Measurements from ENCODE around the gene ATCAY.
"Not testable (repeated sequence)": the region's sequence is repeated elsewhere in the genome, so short reads cannot be mapped to it uniquely, and the experiment has no call there.

The ATCAY gene

DNA sequence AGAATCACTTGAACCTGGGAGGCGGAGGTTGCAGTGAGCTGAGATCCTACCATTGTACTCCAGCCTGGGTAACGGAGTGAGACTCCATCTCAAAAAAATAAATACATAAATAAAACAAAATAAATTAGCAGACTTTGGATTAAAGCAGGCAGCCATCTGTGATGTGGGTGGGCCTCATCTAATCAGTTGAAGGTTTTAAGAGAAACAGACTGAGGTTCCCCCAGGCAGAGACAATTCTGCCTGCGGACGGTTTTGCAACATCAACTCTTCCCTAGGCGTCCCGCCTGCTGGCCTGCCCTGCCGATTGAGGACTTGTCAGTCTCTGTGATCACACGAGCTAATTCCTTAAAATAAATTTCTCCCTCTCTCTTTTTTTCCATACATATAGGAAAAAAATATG, 23.7 kb downstream of the ATCAY start:
- DNase-seq = no peak

DNA sequence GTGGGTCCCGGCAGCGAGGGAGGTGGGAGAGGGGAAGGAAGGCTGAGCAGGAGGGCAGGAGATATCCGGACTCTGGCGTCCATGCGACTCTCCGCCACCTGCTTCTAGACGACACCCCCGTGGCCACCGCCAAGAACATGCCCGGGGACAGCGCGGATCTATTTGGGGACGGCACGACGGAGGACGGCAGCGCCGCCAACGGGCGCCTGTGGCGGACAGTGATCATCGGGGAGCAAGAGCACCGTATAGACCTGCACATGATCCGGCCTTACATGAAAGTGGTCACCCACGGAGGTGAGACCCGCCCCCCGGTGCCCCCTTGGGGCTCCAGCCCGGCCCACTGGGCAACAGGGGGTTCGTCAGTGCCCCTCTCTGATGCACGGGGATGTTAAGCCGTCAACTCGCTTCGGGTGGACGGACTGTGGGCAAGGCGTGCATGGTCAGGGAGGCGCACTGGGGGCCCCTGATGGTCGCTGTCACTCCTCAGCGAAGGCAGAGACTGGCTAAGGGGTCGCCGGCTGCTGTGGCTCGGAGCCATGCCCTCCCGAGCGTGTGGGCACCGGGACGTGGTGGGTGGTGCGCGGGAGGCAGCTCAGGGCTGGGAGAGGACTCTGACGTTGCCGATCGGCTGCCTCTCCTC, 27.3 kb downstream of the ATCAY start:
- DNase-seq = no peak

DNA sequence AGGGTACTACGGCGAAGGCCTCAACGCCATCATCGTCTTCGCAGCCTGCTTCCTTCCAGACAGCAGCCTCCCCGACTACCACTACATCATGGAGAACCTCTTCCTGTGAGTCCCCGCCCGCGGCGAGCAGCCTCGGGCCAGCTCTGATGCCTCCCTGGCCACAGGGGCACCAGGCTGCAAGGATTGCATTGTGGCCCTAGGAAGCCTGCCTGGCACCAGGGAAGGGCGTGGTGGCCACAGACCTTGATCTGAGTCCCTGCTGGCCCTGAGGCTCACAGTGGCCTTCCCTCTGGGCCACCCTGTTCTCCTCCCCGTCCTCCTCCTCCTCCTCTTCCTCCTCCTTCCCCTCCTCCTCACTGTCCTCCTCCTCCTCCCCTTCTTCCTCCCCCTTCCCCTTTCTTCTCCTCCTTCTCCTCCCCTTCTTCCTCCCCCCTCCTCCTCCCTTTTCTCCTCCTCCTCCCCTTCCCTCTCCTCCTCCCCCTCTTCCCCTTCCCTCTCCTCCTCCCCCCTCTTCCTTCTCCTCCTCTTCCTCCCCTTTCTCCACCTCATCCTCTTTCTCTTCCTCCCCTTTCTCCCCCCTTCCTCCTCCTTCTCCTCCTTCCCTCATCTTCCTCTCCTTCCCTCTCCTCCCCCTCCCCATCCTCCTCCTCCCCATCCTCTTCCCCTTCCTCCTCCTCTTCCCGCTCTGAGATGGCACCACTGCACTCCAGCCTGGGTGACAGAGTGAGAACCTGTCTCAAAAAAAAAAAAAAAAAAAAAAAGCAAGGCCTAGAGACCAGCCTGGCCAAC, 28.0 kb downstream of the ATCAY start:
- no peak for DNase-seq

DNA sequence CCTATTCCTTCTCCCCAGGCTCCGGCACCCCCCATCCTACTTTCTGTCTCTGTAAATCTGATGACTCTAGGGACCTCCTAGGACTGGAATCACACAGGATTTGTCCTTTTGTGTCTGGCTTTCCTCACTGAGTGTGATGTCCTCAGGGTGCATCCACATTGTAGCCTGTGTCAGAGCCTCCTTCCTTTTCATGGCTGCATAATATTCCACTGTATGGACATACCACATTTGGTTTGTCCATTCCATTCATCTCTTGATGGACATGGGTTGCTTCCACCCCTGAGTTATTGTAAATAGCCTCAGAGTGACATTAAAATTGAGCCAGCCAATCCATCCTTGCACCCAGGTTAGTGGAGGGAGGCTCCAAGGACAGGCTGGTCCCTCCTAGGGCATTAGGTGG, 29.6 kb downstream of the ATCAY start:
- DNase-seq = no peak

DNA sequence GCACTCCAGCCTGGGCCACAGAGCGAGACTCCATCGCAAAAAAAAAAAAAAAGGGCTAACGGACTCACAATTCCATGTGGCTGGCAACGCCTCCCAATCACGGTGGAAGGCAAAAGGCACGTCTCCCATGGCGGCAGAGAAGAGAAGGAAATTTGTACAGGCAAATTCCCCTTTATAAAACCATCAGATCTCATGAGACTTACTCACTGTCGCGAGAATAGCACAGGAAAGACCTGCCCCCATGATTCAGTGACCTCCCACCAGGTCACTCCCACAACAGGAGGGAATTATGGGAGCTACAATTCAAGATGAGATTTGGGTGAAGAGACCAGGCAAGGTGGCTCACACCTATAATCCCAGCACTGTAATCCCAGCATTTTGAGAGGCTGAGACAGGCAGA, 33.7 kb downstream of the ATCAY start:
- no peak for DNase-seq

DNA sequence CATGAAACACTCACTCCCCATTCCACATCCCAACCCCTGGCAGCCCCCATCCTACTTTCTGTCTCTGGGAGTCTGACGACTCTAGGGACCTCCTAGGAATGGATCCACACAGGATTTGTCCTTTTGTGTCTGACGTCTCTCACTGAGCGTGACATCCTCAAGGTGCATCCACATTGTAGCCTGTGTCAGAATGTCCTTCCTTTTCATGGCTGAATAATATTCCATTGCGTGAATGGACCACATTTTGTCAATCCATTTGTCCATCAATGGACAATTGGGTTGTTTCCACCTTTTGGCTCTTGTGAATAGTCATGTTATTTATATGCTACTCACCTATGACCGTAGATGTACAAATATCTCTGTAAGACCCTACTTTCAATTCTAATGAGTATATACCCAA, 35.5 kb downstream of the ATCAY start:
- DNase-seq = no peak

DNA sequence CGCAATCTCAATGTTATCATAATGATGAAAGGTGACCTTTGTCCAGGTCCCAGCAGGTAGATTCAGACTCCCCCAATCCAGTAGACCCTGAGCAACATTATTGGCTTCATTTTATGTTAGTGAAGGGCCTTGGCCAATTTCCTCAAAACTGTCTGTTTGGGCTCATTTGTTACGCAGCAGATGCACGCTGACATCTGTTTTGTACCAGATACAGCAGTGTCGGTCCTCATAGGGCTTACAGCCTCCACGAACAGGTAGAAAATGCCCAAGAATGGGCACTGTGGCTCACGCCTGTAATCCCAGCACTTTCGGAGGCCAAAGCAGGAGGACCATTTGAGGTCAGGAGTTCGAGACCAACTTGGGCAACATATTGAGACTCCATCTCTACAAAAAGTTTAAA, 39.3 kb downstream of the ATCAY start:
- DNase-seq = no peak

DNA sequence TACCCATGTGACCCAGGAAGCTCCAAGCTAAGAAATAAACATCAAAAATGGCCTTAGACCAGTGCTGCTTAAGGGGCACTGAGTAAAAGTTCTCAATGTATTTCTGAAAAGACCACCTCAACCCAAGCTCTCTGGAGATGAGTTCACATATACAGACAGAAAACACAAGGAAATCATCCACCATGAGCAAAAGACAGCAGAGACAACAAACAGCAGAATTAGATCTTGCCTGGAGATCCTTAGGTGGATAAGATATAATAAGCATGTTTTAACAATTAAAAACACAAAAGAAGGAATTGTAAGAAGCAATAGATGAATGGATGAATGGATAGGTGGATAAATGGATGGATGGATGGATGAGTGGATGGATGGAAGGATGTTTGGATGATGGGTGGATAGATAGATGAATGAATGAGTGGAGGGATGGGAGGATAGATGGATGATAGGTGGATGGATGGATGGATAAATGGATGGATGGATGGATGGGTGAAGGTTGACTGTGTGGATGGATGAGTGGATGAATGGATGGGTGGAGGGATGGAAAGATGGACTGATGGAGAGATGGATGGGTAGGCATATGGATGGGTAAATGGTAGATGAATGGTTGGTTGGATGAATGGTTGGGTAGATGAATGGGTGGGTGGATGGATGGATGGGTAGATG, 42.7 kb downstream of the ATCAY start:
- DNase-seq = no peak

DNA sequence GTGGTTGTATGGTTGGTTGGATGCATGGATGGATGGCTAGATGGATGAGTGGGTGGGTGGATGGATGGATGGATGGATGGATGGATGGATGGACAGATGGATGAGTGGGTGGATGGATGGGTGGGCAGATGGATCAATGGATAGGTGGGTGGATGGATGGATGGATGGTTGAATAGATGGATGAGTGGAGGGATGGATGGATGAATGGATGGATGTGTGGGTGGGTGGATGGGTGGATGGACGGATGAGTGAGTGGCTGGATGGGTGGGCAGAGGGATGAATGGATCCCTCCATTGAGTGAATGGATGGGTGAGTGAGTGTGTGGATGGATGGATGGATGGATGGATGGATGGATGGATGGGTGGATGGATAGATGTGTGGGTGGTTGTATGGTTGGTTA, 43.4 kb downstream of the ATCAY start:
- no peak for DNase-seq

DNA sequence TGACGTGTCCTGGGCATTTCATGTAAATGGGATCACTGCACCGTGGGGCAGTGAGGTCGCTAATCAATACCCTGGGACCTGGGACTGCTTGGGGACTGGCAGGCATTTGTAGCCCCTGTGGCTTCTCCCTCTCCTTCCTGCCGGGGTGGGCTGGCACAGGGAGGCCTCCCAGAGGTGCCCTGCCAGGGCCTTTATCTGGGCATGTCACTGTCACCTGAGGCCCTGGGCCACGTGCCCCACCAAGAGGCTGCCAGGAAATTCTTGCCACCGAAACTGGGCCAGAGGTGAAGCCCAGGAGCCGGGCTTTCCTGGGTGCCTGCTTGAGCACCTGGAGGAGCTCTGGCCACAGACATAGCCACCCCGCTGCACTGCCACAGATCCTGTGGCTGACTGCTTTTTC, 50.6 kb downstream of the ATCAY start:
- DNase-seq = no peak

DNA sequence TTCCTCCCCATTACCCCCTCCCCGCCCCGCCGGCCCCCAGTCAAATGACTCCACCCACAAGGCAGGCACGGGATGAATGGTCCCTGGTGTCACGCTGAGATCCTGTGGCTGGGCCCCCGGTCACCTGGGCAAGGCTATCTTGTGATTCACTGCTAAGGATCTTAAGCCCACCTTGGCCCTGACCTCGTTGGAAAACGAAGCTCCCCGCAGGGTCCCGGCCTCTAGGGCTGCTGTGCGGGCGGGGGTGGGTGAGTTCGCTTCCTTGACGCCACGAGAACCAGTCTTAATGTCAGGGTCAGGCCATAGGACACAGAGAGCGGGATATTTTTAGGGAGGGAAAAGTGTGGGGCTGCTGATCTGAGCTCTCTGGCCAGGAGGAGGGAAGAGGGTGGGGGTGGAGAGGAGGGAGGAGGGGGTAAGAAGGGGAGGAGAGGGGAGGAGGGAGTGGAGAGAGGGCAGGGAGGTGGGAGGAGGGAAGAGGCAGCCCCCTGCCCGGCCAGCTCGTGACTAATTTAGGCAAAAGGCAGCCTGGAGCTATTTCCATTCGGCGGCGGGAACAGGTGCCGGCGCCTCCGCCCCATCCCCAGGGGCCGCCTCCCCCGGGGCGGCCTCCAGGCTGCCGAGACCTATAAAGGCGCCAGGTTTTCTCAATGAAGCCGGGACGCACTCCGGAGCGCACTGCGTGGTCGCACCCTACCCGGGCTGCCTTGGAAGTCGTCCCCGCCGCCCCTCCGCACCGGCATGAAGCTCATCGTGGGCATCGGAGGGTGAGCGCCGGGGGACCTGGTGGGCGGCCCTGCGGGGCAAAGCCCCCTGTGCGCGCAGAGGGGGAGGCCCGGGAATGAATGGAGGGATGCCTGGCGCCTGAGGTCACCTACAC, 52.7 kb downstream of the ATCAY start, which contains the start of gene NMRK2:
TSS of gene NMRK2 (plus strand) at position 139 of the 880 bp plus-strand sequence. CDS start at position 742, 603 bp downstream.
- peak; percentile 20 for DNase-seq

DNA sequence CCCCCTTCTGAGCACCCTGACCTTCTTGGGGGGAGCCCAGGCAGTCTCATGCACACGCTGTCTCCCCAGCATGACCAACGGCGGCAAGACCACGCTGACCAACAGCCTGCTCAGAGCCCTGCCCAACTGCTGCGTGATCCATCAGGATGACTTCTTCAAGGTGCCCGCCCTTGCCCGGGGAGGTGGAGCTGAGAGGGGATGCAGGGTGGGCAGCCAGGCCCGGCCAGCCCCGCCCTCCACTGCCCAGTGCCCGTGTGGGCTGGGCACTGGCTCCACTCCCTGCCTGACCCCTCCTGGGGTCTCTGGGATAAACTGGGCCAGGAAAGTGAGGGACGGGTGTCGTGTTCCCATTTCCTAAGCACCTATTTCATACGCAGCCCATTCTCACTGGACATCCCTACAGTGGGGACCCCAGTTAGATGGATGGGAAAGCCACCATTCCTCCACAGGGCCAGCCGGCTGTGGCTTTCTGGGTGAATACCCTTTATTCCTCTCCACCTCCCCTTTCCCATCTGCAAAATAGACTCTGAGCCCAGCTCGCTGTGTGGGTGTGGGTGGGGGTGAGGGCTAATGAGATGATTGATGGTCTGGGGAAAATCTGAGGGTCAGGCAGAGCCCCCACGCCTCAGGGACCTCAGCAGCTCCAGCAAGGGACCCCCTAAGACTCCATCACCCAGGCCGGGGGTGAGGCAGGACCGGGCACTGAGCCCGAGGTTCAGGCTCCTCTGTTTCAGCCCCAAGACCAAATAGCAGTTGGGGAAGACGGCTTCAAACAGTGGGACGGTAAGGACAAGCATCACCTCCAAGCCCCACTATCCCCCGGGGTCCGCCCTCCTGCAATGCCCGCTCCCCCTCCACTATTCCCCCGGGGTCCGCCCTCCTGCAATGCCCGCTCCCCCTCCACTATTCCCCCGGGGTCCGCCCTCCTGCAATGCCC, 56.3 kb downstream of the ATCAY start:
- DNase-seq = no peak

DNA sequence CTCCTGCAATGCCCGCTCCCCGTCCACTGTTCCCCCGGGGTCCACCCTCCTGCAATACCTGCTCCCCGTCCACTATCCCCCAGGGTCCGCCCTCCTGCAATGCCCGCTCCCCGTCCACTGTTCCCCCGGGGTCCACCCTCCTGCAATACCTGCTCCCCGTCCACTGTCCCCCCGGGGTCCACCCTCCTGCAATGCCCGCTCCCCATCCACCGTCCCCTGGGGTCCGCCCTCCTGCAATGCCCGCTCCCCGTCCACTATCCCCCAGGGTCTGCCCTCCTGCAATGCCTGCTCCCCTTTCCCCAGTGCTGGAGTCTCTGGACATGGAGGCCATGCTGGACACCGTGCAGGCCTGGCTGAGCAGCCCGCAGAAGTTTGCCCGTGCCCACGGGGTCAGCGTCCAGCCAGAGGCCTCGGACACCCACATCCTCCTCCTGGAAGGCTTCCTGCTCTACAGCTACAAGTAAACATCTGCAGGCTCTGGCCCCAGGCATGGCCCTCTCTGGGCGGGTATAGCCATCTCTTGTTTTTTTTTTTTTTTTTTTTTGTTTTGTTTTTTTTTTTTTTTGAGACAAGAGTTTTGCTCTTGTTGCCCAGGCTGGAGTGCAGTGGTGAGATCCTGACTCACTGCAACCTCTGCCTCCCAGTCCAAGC, 57.9 kb downstream of the ATCAY start:
- not testable (repeated sequence) for DNase-seq

DNA sequence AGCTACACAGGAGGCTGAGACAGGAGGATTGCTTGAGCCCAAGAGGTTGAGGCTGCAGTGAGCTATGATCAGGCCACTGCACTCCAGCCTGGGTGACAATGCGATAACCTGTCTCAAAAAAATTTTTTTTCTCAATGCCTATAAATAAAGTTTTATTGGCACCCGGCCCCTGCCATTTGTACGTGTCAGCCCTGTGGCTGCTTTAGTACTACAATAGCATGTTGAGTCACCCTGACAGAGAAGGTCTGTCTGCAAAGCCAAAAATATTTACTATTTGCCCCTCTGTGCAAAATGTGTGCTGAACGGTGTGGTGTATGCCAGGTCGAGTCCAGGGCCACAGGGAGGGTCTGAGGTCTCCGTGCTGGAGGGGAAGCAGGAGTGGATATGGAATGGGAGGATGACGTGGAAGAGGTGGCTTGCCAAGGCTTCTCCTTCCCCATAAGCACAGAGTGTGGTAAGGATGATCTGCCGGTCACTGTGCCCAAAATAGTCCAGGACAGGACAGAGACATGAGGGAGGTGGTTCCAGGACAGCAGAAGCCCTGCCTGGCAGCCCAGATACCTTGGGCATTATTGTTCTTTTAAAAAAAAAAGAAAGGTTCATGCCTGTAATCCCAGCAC, 62.4 kb downstream of the ATCAY start:
- DNase-seq = no peak

DNA sequence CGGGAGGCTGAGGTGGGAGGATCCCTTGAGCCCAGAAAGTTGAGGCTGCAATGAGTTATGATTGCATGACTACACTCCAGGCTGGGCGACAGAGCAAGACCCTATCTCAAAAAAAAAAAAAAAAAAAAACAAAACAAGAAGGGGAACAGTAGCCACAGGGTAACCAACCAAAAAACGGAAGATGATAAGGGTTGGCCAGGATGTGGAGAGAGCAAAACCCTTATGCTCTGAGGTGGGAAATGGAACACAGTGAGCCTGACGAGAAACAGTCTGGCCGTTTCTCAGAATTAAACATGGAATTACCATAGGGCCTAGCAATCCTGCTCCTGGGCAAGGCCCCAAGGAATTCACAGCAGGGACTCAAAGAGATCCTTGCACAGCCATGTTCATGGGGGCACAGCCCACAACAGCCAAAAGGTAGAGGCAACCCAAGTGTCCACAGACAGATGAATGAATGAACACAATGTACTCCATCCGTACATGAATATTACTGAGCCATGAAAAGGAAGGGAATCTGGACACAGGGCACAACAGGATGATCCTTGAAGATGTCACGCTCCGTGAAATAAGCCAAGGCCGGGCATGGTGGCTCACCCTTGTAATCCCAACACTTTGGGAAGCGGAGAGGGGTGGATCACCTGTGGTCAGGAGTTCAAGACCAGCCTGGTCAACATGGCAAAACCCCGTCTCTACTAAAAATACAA, 63.7 kb downstream of the ATCAY start:
- DNase-seq = no peak

DNA sequence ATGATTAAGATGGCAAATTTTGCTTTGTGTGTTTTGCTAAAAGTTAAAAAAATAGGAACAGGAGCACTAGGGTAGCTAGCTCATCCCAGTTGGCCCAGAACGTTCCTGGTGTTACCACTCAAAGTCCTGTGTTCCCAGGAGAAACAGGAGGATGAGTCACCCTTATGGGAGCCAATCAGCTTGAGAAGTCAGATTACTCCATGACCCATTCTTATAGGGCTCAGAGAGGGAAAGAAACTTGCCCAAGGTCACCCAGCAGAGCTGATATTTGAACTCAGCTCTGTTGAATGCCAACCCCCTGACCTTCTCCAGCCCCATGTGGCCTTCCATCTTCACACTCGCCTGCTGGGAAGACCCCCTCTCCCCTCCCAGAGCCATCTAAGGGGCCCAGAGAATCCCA, 65.4 kb downstream of the ATCAY start:
- DNase-seq = no peak

DNA sequence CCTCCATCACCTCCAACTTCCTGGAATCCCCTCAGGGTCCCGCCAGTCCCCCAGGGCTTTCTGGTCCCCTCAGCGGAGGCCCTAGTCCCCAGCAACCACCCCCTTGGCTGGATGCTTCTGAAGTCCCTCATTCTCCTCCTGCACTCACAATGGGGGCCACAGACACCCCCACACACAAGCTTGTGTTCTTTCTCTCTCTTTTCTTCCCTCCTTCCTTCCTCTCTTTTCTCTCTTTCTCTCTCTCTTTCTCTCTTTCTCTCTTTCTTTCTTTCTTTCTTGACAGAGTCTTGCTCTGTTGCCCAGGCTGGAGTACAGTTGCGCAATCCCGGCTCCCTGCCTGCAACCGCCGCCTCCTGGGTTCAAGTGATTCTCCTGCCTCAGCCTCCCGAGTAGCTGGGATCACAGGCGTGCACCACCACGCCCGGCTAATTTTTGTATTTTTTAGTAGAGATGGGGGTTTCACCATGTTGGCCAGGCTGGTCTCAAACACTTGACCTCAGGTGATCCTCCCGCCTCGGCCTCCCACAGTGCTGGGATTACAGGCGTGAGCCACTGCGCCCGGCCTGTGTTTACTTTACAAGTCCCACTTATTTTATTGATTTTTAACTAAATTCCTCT, 66.9 kb downstream of the ATCAY start:
- not testable (repeated sequence) for DNase-seq

DNA sequence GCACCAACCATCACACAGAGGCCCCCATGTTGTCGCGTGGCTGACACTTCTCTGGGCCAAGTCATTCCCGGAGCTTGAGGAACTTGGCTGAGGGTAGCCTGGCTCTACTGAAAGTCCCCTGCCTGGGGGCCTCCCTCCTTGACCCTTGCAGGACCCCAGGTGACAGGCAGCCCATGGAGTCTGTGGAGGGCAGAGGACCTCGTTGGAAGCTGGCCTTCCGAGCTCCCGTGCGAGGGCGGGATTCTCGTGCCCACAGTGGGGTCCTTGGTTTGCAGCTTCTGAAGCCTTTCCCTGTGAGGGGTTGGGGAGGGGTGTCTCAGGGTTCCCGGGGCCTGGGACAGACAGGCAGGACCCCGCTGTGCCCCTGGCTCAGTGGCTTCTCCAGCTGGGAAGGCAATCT, 68.8 kb downstream of the ATCAY start:
- no peak for DNase-seq

DNA sequence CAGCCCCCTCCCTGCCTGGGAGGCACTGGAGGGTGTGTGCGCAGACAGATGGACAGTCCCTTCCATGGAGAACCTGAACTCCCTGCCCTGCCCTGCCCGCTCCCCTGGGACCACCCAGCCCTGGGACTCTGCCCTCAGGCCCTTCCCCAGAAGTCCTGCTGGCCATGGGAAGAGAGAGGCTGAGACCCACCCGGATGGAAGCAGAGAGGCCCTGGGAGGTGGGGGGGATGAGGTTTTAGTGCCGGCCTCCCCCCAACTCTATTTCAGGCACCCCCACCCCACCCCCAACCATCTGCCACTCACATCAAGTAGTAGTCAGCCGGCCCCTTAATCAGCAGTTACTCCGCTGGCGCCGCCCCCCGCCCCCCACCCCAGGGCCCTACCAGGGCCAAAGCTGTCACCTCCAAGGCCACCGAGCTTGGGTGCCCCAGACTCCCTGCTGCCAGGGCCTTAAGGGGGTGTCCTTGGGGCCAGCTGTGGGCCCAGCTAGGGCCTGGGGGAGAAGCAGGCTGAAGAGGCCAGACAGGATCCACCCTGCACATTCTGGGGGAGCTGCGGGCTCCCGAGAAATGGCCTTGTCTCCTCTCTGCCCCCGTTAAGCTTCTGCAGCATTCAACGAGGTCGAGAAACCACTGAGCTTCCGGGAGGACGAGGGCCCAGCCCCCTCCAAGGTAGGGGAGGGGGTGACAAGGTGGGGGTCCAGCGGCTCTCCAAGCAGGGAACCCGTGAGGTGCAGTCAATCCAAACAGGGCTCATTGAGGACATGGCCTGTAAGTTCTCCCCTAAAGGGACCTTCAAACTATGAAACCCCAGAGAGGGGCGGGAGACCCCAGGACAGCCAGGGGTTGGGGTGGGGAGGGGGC, 69.7 kb downstream of the ATCAY start:
- DNase-seq = no peak

Data from NCI-H2171 (cell line).